SK-N-SH (cell line): ENCODE data around the gene CHCHD6.

Experiments
- CTCF ChIP-seq: fragments of 200-600 bp; sonication (generic); IDR thresholded peaks from 2 replicates; pipeline ENCODE4 v1.6.1; 2017; ENCODE audit warnings: antibody characterized with exemption, mild to moderate bottlenecking, moderate library complexity
- EP300 ChIP-seq, 2 experiments: IDR thresholded peaks; 2 replicates each; pipeline versions ENCODE4 v1.4.0 to v1.6.1; 2012; ENCODE audit warnings: borderline replicate concordance in 1 of 2, low read depth in 1 of 2, low read length in 1 of 2
- SIN3A ChIP-seq: IDR thresholded peaks from 2 replicates; pipeline ENCODE4 v1.6.1; 2012; ENCODE audit warnings: low read depth, mild to moderate bottlenecking, low read length, moderate library complexity, borderline replicate concordance

- TF ChIP-seq CTCF (peak; percentile 57), EP300 (IDR thresholded peaks at IDR 0.05; ENCODE audit: borderline replicate concordance in 1 of 2, low read depth in 1 of 2, low read length in 1 of 2) (no peak), SIN3A (no peak)
These were observed 256.0 kb downstream of the CHCHD6 start for GRCh38 chr3:126959921-126960603.
